OCI-LY1 (cell line): ENCODE results near the gene CBR4.

Source experiments
- H2AFZ ChIP-seq: fragments of 200-600 bp; sonication (generic), shearing (Covaris generic); 2 replicates; pipeline ENCODE4 v1.6.0; 2014; ENCODE audit warnings: antibody characterized with exemption, mild to moderate bottlenecking, low read length
- H3F3A ChIP-seq: fragments of 200-600 bp; sonication (generic), shearing (Covaris generic); 2 replicates; pipeline ENCODE4 v1.6.0; 2014; ENCODE audit warnings: mild to moderate bottlenecking, antibody characterized with exemption, low read length, moderate library complexity; ENCODE audit not compliant: insufficient read depth
- H3K27ac ChIP-seq: fragments of 200-600 bp; sonication (generic); 2 replicates; pipeline ENCODE4 v1.5.1; 2014; ENCODE audit warnings: low read length, mixed run types, mild to moderate bottlenecking, low read depth; ENCODE audit not compliant: poor library complexity, severe bottlenecking
- H3K27me3 ChIP-seq: fragments of 200-600 bp; sonication (generic); 2 replicates; pipeline ENCODE4 v1.6.0; 2014; ENCODE audit warnings: antibody characterized with exemption, mild to moderate bottlenecking, low read length, moderate library complexity; ENCODE audit not compliant: insufficient read depth
- H3K36me3 ChIP-seq: fragments of 200-600 bp; sonication (generic); 2 replicates; pipeline ENCODE4 v1.6.1; 2014; ENCODE audit warnings: mild to moderate bottlenecking, antibody characterized with exemption, low read length, moderate library complexity, mixed read lengths; ENCODE audit not compliant: insufficient read depth
- H3K4me1 ChIP-seq: fragments of 200-600 bp; sonication (generic); 2 replicates; pipeline ENCODE4 v1.5.1; 2014; ENCODE audit warnings: mild to moderate bottlenecking, low read length, moderate library complexity; ENCODE audit not compliant: insufficient read depth, severe bottlenecking
- H3K4me2 ChIP-seq: fragments of 200-600 bp; sonication (generic), shearing (Covaris generic); 2 replicates; pipeline ENCODE4 v1.6.1; 2014; ENCODE audit warnings: low read length
- H3K4me3 ChIP-seq: fragments of 200-600 bp; sonication (generic); 2 replicates; pipeline ENCODE4 v1.5.1; 2014; ENCODE audit warnings: low read length, low read depth, mild to moderate bottlenecking, mixed read lengths; ENCODE audit not compliant: poor library complexity, severe bottlenecking
- H3K79me2 ChIP-seq: fragments of 200-600 bp; shearing (Covaris generic); 2 replicates; pipeline ENCODE4 v1.6.1; 2016; ENCODE audit warnings: mixed run types, low read length, mixed read lengths; ENCODE audit not compliant: insufficient read depth
- H3K9ac ChIP-seq: fragments of 200-600 bp; sonication (generic), shearing (Covaris generic); 2 replicates; pipeline ENCODE4 v1.6.1; 2014; ENCODE audit warnings: mild to moderate bottlenecking, low read length, mixed read lengths
- H3K9me2 ChIP-seq: fragments of 200-600 bp; sonication (generic), shearing (Covaris generic); 2 replicates; pipeline ENCODE4 v1.6.1; 2014; ENCODE audit warnings: low read depth, mild to moderate bottlenecking, low read length, mixed read lengths
- H3K9me3 ChIP-seq: fragments of 200-600 bp; shearing (Covaris generic); 2 replicates; pipeline ENCODE4 v1.6.1; 2014; ENCODE audit warnings: low read length, mixed read lengths
- H4K20me1 ChIP-seq: fragments of 200-600 bp; sonication (generic), shearing (Covaris generic); 2 replicates; pipeline ENCODE4 v1.6.0; 2016; ENCODE audit warnings: mild to moderate bottlenecking, low read length; ENCODE audit not compliant: insufficient read depth
- EZH2 ChIP-seq: fragments of 200-600 bp; sonication (generic), shearing (Covaris generic); IDR thresholded peaks from 2 replicates; pipeline ENCODE4 v1.8.0; 2017; ENCODE audit warnings: borderline replicate concordance, mixed run types, mild to moderate bottlenecking, antibody characterized with exemption, low read length, moderate library complexity, mixed read lengths
- TF ChIP-seq, protein P1 (sequence below): fragments of 200-600 bp; sonication (generic), shearing (Covaris generic); IDR thresholded peaks from 2 replicates; pipeline ENCODE4 v1.5.1; 2017; ENCODE audit warnings: mild to moderate bottlenecking, antibody characterized with exemption, low read length, moderate library complexity, mixed read lengths

CBR4 gene

GRCh38 chr4:169030562-169030982 is 20.5 kb upstream of the CBR4 start:
- Histone ChIP-seq H2AFZ (no peak overlapping the region), H3K9me2 (no peaks in the 10 kb centered on the region), H3K4me2 (no peak overlapping the region), H3K9ac (no peak overlapping the region), H3F3A (no peaks in the 10 kb centered on the region), H3K9me3 (no peaks in the 10 kb centered on the region), H3K27ac (no peak overlapping the region), H3K4me1 (peaks cover 11% of the 10 kb centered on the region), H3K4me3 (no peak overlapping the region), H3K79me2 (no peaks in the 10 kb centered on the region), H3K27me3 (no peaks in the 10 kb centered on the region), H3K36me3 (no peaks in the 10 kb centered on the region), H4K20me1 (no peaks in the 10 kb centered on the region)
- TF ChIP-seq, protein P1, sequence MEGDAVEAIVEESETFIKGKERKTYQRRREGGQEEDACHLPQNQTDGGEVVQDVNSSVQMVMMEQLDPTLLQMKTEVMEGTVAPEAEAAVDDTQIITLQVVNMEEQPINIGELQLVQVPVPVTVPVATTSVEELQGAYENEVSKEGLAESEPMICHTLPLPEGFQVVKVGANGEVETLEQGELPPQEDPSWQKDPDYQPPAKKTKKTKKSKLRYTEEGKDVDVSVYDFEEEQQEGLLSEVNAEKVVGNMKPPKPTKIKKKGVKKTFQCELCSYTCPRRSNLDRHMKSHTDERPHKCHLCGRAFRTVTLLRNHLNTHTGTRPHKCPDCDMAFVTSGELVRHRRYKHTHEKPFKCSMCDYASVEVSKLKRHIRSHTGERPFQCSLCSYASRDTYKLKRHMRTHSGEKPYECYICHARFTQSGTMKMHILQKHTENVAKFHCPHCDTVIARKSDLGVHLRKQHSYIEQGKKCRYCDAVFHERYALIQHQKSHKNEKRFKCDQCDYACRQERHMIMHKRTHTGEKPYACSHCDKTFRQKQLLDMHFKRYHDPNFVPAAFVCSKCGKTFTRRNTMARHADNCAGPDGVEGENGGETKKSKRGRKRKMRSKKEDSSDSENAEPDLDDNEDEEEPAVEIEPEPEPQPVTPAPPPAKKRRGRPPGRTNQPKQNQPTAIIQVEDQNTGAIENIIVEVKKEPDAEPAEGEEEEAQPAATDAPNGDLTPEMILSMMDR, result no peak
- no peak for TF ChIP-seq EZH2

GRCh38 chr4:169029947-169030346 is 19.9 kb upstream of the CBR4 start:
- Histone ChIP-seq H3K4me3 (no peak overlapping the region), H3K79me2 (no peaks in the 10 kb centered on the region), H3K4me2 (no peak overlapping the region), H3K36me3 (no peaks in the 10 kb centered on the region), H3K27ac (no peak overlapping the region), H3K9ac (no peak overlapping the region), H3K4me1 (peaks cover 12% of the 10 kb centered on the region), H3F3A (no peaks in the 10 kb centered on the region), H3K27me3 (no peaks in the 10 kb centered on the region), H4K20me1 (no peaks in the 10 kb centered on the region), H3K9me3 (no peaks in the 10 kb centered on the region), H3K9me2 (no peaks in the 10 kb centered on the region), H2AFZ (no peak overlapping the region)
- TF ChIP-seq, protein P1, result no peak
- no peak for TF ChIP-seq EZH2

DNA sequence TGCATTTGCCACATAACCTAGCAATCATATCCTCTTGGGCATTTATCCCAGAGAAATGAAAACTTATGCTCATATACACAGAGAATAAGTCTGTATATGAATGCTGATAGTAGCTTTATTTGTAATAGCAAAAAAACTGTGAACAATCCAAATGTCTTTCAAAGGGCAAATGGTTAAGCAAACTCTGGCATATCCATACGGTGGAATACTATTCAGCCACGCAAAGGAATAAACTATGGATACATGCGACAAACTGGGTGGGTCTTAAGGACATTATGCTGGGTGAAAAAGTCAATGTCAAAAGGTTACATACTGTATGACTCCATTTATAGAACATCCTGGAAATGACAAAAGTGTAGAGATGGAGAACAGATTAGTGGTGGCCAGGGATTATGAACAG is 17.6 kb upstream of the CBR4 start:
- peaks cover 3% of the 10 kb centered on the region for H3K4me1 ChIP-seq
- no peaks in the 10 kb centered on the region for H3F3A ChIP-seq
- H3K9ac ChIP-seq, result no peak overlapping the region
- no peaks in the 10 kb centered on the region for H3K36me3 ChIP-seq
- no peak overlapping the region for H2AFZ ChIP-seq
- H3K27ac ChIP-seq, result no peak overlapping the region
- TF ChIP-seq EZH2, result no peak
- TF ChIP-seq, protein P1, result no peak
- no peak overlapping the region for H3K4me3 ChIP-seq
- no peak overlapping the region for H3K4me2 ChIP-seq
- no peaks in the 10 kb centered on the region for H3K27me3 ChIP-seq
- no peaks in the 10 kb centered on the region for H4K20me1 ChIP-seq
- no peaks in the 10 kb centered on the region for H3K9me2 ChIP-seq
- no peaks in the 10 kb centered on the region for H3K79me2 ChIP-seq
- H3K9me3 ChIP-seq, result no peaks in the 10 kb centered on the region
